Spleen (tissue), 7 donors: Measurements from ENCODE around the gene STAT6.

ENCODE experiments used
- CTCF ChIP-seq, 11 experiments: fragments of 200-600 bp in 7 of 11; fragments of 450-650 bp in 4 of 11; sonication (generic) in 4 of 11; IDR thresholded peaks in 8 of 11; conservative IDR thresholded peaks in 3 of 11; 1 replicate in 7 of 11; 2 replicates in 4 of 11; pipeline versions ENCODE4 v1.4.0 to v1.8.0; 2016 to 2021; ENCODE audit warnings: antibody characterized with exemption in 11 of 11, inconsistent platforms in 4 of 11, mild to moderate bottlenecking in 1 of 11
- POLR2AphosphoS5 ChIP-seq, 3 donors: sonication (generic); formaldehyde crosslinking; IDR thresholded peaks; one replicate each; pipeline ENCODE4 v1.5.1; 2017; ENCODE audit warnings: antibody characterized with exemption in 3 of 3
- donor health status: DM: no; HTN: no; CAD: no; lungs with moderate emphysema.
- donor health status: DM: no; HTN: no; CAD: no.
- donor health status: DM: no; HTN: no; CAD: no.

GRCh38 chr12:57145460-57146059 lies 34.4 kb upstream of the STAT6 start:
- TF ChIP-seq CTCF (IDR thresholded peaks at IDR 0.05 in 8 of 11, conservative IDR thresholded peaks at IDR 0.05 in 3 of 11) (no peak), POLR2AphosphoS5 (IDR thresholded peaks at IDR 0.05) (peak in 2 of 3 donors; percentile 34 to 53)
